Left lung (tissue), 10 donors: Measurements from ENCODE around the gene LACC1. TPM values are rescaled to one million over a fixed set of nuclear protein-coding genes. Genes with fewer than 3 reads are reported as not detected.

Source experiments
- ATAC-seq: fragments of 200-7000 bp; cut with Tn5 transposase; one replicate; pipeline ENCODE4 v1.9.1; 2020; ENCODE audit warnings: moderate library complexity
- DNase-seq, 4 donors: peaks; one replicate each; pipeline ENCODE4 v3.0.0-alpha.2; 2013 to 2020
- H3K27ac ChIP-seq, 2 donors: fragments of 200-600 bp; sonication (generic) in 1 of 2; one replicate each; pipeline versions ENCODE4 v1.5.0 to v1.8.0; 2020 to 2021
- H3K27me3 ChIP-seq, 2 donors: fragments of 200-600 bp; sonication (generic) in 1 of 2; one replicate each; pipeline versions ENCODE4 v1.5.0 to v1.8.0; 2020 to 2021
- H3K36me3 ChIP-seq, 2 donors: fragments of 200-600 bp; sonication (generic) in 1 of 2; one replicate each; pipeline versions ENCODE4 v1.5.0 to v1.8.0; 2020 to 2021
- H3K4me1 ChIP-seq, 2 donors: fragments of 200-600 bp; one replicate each; pipeline ENCODE4 v1.8.0; 2021
- H3K4me3 ChIP-seq, 2 donors: fragments of 200-600 bp; sonication (generic) in 1 of 2; one replicate each; pipeline versions ENCODE4 v1.5.0 to v1.8.0; 2020 to 2021; ENCODE audit warnings: mild to moderate bottlenecking in 1 of 2
- H3K9me3 ChIP-seq, 2 donors: fragments of 200-600 bp; sonication (generic) in 1 of 2; one replicate each; pipeline versions ENCODE4 v1.5.0 to v1.8.0; 2020 to 2021
- intact Hi-C, 2 donors: fragments of 100-400 bp; cut with DNase I; formaldehyde crosslinking; loops; one replicate each; pipeline versions ENCODE4 v1.11.2 to v1.14.2; 2022
- polyA plus RNA-seq, 6 donors: library from polyadenylated mRNA; unstranded; fragments of 120-200 nt; gene quantifications; one replicate each; pipeline ENCODE4 v1.2.1, GENCODE V29; 2013; ENCODE audit not compliant: insufficient read length in 6 of 6
- total RNA-seq, 2 donors: library from RNA; stranded (reverse); fragmentation: NEBNext Ultra II Directional; extraction: Animal tissue kit (Norgen Biotek cat#: 25700); gene quantifications; one replicate each; pipeline ENCODE4 v1.2.1, GENCODE V29; 2021
- TF ChIP-seq, protein P1 (sequence below), 2 donors: fragments of 200-600 bp; sonication (generic) in 1 of 2; IDR thresholded peaks; one replicate each; pipeline versions ENCODE4 v1.5.0 to v1.8.0; 2021; ENCODE audit warnings: antibody characterized with exemption in 2 of 2
- donor health status: DM: no; HTN: yes; CAD: no.
- donor health status: DM: no; HTN: no; CAD: no.

Gene LACC1
- total and polyA plus RNA-seq, 8 donors: 3.7 to 21.8 (median 4.4) TPM

GRCh38 chr13:43880926-43881325, 1.2 kb downstream of the LACC1 start:
- H3K9me3 ChIP-seq: no peaks in the 10 kb centered on the region
- H3K4me1 ChIP-seq: peaks cover 6 to 44% of the 10 kb centered on the region in 2 donors
- TF ChIP-seq, protein P1, sequence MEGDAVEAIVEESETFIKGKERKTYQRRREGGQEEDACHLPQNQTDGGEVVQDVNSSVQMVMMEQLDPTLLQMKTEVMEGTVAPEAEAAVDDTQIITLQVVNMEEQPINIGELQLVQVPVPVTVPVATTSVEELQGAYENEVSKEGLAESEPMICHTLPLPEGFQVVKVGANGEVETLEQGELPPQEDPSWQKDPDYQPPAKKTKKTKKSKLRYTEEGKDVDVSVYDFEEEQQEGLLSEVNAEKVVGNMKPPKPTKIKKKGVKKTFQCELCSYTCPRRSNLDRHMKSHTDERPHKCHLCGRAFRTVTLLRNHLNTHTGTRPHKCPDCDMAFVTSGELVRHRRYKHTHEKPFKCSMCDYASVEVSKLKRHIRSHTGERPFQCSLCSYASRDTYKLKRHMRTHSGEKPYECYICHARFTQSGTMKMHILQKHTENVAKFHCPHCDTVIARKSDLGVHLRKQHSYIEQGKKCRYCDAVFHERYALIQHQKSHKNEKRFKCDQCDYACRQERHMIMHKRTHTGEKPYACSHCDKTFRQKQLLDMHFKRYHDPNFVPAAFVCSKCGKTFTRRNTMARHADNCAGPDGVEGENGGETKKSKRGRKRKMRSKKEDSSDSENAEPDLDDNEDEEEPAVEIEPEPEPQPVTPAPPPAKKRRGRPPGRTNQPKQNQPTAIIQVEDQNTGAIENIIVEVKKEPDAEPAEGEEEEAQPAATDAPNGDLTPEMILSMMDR (IDR thresholded peaks at IDR 0.05): no peak
- H3K36me3 ChIP-seq: peaks cover 0 to 15% of the 10 kb centered on the region in 2 donors
- ATAC-seq (no peak), DNase-seq (no peak)
- intact Hi-C loops: no loop called here
- H3K27me3 ChIP-seq: no peaks in the 10 kb centered on the region
- peak overlapping the region in 1 of 2 donors; percentile 99 for H3K27ac ChIP-seq
- peak overlapping the region in 1 of 2 donors; percentile 66 for H3K4me3 ChIP-seq

DNA sequence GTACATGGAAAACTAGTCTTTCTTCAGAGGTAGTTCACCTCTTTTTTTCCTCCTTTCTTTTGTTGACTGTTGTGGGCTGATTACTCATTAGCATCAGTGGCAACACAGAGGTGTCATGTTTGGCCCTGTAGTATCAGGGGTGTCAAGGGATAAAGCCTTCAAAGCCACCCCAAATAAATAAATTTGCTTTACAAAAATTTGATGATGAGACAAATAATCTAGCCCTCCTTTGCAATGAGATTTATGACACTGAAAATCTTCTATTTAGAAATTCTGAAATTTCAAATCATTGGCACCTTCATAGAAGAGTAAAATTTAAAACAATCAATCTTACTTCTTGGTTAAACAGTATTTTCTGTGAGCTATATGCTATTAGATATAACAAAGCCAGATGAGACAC, 1.9 kb downstream of the LACC1 start:
- intact Hi-C loops: no loop called here
- no peak for ATAC-seq
- peak overlapping the region in 1 of 2 donors; percentile 66 for H3K4me3 ChIP-seq
- H3K36me3 ChIP-seq: peaks cover 0 to 15% of the 10 kb centered on the region in 2 donors
- no peak overlapping the region for H3K27ac ChIP-seq
- no peaks in the 10 kb centered on the region for H3K9me3 ChIP-seq
- TF ChIP-seq, protein P1 (IDR thresholded peaks at IDR 0.05): no peak
- no peak for DNase-seq
- H3K27me3 ChIP-seq: no peaks in the 10 kb centered on the region
- peaks cover 6 to 43% of the 10 kb centered on the region in 2 donors for H3K4me1 ChIP-seq

GRCh38 chr13:43883631-43884030, 3.9 kb downstream of the LACC1 start:
- Histone ChIP-seq H3K4me1 (peaks cover 0 to 25% of the 10 kb centered on the region in 2 donors), H3K9me3 (no peaks in the 10 kb centered on the region), H3K27ac (no peak overlapping the region), H3K36me3 (peaks cover 0 to 18% of the 10 kb centered on the region in 2 donors), H3K4me3 (no peak overlapping the region), H3K27me3 (no peaks in the 10 kb centered on the region)
- TF ChIP-seq, protein P1 (IDR thresholded peaks at IDR 0.05): no peak
- no peak for DNase-seq
- intact Hi-C loops: no loop called here
- no peak for ATAC-seq

DNA sequence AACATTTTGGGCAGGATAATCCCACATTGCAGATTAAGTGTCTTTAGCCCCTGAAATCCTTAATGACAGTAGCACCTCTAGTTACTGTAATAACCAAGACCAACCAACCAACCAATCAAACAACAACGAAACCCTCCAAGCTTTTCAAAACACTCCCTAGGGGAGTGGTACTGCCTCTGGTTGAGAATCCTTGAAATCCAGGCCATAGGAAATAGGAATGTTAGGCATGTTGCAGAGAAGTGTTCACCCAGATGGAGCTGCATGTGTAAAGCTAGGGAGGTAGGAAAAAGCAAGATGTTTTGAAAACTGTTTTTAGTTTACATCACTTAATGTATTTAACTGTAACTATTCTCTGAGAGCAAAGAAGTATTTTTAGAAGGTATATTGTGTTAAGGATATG, 4.5 kb downstream of the LACC1 start:
- Histone ChIP-seq H3K27me3 (no peaks in the 10 kb centered on the region), H3K9me3 (no peaks in the 10 kb centered on the region), H3K36me3 (peaks cover 0 to 18% of the 10 kb centered on the region in 2 donors), H3K27ac (no peak overlapping the region), H3K4me1 (peaks cover 0 to 21% of the 10 kb centered on the region in 2 donors), H3K4me3 (no peak overlapping the region)
- TF ChIP-seq, protein P1 (IDR thresholded peaks at IDR 0.05): no peak
- intact Hi-C loops: no loop called here
- ATAC-seq (no peak), DNase-seq (no peak)

DNA sequence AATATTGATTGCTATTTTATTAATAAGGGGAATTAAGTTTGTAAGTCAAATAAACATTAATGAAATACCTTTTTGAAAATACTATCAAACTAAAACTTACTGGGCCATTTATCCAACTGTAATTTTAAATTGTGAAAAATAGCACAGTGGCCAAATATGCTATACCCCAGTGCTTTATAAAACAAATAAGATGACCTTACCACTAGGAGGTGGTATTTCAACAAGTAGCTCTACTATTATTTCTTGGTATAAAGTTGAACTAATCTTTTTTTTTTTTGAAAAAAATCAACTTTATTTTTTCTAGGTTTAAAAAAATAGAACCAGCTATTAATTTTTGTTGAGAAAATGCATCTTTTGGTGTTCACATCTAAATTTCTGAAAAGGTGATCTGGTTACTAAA, 14.7 kb downstream of the LACC1 start:
- DNase-seq (no peak), ATAC-seq (no peak)
- no peaks in the 10 kb centered on the region for H3K4me1 ChIP-seq
- no peak overlapping the region for H3K27ac ChIP-seq
- H3K4me3 ChIP-seq: no peak overlapping the region
- no peaks in the 10 kb centered on the region for H3K27me3 ChIP-seq
- H3K9me3 ChIP-seq: no peaks in the 10 kb centered on the region
- H3K36me3 ChIP-seq: peaks cover 0 to 19% of the 10 kb centered on the region in 2 donors
- TF ChIP-seq, protein P1 (IDR thresholded peaks at IDR 0.05): no peak
- intact Hi-C loops: no loop called here
